Fibroblast of lung (primary cell): ENCODE results near the gene SEMA3E.

Experiments
- CTCF ChIP-seq, 2 donors: IDR thresholded peaks in 1 of 2; conservative IDR thresholded peaks in 1 of 2; 1 replicate in 1 of 2; 2 replicates in 1 of 2; pipeline ENCODE4 v1.5.1; 2011 to 2012; ENCODE audit warnings: low read length in 2 of 2, control low read depth in 1 of 2, inconsistent platforms in 1 of 2, low read depth in 1 of 2, mild to moderate bottlenecking in 1 of 2
- EZH2 ChIP-seq: IDR thresholded peaks from 2 replicates; pipeline ENCODE4 v1.5.1; 2012; ENCODE audit warnings: low read length, control low read depth, mild to moderate bottlenecking; ENCODE audit errors: missing control alignments

GRCh38 chr7:83338277-83338950, 310.5 kb downstream of the SEMA3E start:
- no peak for TF ChIP-seq CTCF (conservative IDR thresholded peaks at IDR 0.05 in 1 of 2, IDR thresholded peaks at IDR 0.05 in 1 of 2; ENCODE audit: low read depth in 1 of 2, low read length in 2 of 2)
- TF ChIP-seq EZH2 = no peak
